ENCODE measurements around the gene CPLX1.

The CPLX1 gene

GRCh38 chr4:804804-805203 is 21.1 kb downstream of the CPLX1 start:
- H3K27ac Mint-ChIP-seq: no peak overlapping the region

GRCh38 chr4:803884-804283 is 22.0 kb downstream of the CPLX1 start:
- ATAC-seq: no peak
- Mint-ChIP-seq H3K27me3 (peaks cover 11% of the 10 kb centered on the region), H3K27ac (no peak overlapping the region), H3K4me3 (no peak overlapping the region), H3K9me3 (peaks cover 4% of the 10 kb centered on the region), H3K36me3 (ENCODE audit: low read depth) (no peaks in the 10 kb centered on the region), H3K4me1 (peaks cover 12% of the 10 kb centered on the region)
- no peak for DNase-seq

More at GRCh38 chr4:804804-805203, 21.1 kb downstream of the CPLX1 start:
- ATAC-seq: no peak
- Mint-ChIP-seq H3K9me3 (peaks cover 4% of the 10 kb centered on the region), H3K36me3 (ENCODE audit: low read depth) (no peaks in the 10 kb centered on the region), H3K27me3 (peaks cover 11% of the 10 kb centered on the region), H3K4me3 (no peak overlapping the region), H3K4me1 (peaks cover 3% of the 10 kb centered on the region)
- no peak for DNase-seq

- peaks cover 13% of the 10 kb centered on the region for H3K27me3 Mint-ChIP-seq
- no peak overlapping the region for H3K27ac Mint-ChIP-seq
- no peak for DNase-seq
- no peaks in the 10 kb centered on the region for H3K36me3 Mint-ChIP-seq (ENCODE audit: low read depth)
- H3K9me3 Mint-ChIP-seq: peaks cover 4% of the 10 kb centered on the region
- peaks cover 17% of the 10 kb centered on the region for H3K4me1 Mint-ChIP-seq
- no peak for ATAC-seq
- no peak overlapping the region for H3K4me3 Mint-ChIP-seq
Observed at GRCh38 chr4:801436-802124, 24.3 kb downstream of the CPLX1 start.

GRCh38 chr4:797066-797465 is 28.9 kb downstream of the CPLX1 start:
- Mint-ChIP-seq H3K27ac (no peak overlapping the region), H3K36me3 (ENCODE audit: low read depth) (no peaks in the 10 kb centered on the region), H3K4me3 (no peak overlapping the region), H3K4me1 (peaks cover 30% of the 10 kb centered on the region), H3K27me3 (peaks cover 39% of the 10 kb centered on the region), H3K9me3 (no peaks in the 10 kb centered on the region)
- DNase-seq (no peak), ATAC-seq (no peak)

GRCh38 chr4:796206-796605 is 29.7 kb downstream of the CPLX1 start:
- ATAC-seq: no peak
- no peak for DNase-seq
- H3K4me1 Mint-ChIP-seq: peaks cover 30% of the 10 kb centered on the region
- no peaks in the 10 kb centered on the region for H3K36me3 Mint-ChIP-seq (ENCODE audit: low read depth)
- H3K9me3 Mint-ChIP-seq: no peaks in the 10 kb centered on the region
- H3K27me3 Mint-ChIP-seq: peaks cover 39% of the 10 kb centered on the region
- no peak overlapping the region for H3K27ac Mint-ChIP-seq
- no peak overlapping the region for H3K4me3 Mint-ChIP-seq

- Mint-ChIP-seq H3K36me3 (ENCODE audit: low read depth) (no peaks in the 10 kb centered on the region), H3K4me3 (no peak overlapping the region), H3K27me3 (peaks cover 41% of the 10 kb centered on the region), H3K9me3 (no peaks in the 10 kb centered on the region), H3K4me1 (peaks cover 30% of the 10 kb centered on the region), H3K27ac (no peak overlapping the region)
- ATAC-seq (no peak), DNase-seq (no peak)
Observed at GRCh38 chr4:795726-796119, 30.2 kb downstream of the CPLX1 start.

- peaks cover 30% of the 10 kb centered on the region for H3K4me1 Mint-ChIP-seq
- H3K36me3 Mint-ChIP-seq (ENCODE audit: low read depth): no peaks in the 10 kb centered on the region
- no peaks in the 10 kb centered on the region for H3K9me3 Mint-ChIP-seq
- peak overlapping the region; percentile 40 for H3K4me3 Mint-ChIP-seq
- peaks cover 44% of the 10 kb centered on the region for H3K27me3 Mint-ChIP-seq
- no peak overlapping the region for H3K27ac Mint-ChIP-seq
- ATAC-seq: no peak
- no peak for DNase-seq
Observed at GRCh38 chr4:794900-795725, 30.8 kb downstream of the CPLX1 start.

GRCh38 chr4:793941-794621 is 31.8 kb downstream of the CPLX1 start:
- peaks cover 21% of the 10 kb centered on the region for H3K4me1 Mint-ChIP-seq
- DNase-seq: no peak
- ATAC-seq: no peak
- no peak overlapping the region for H3K27ac Mint-ChIP-seq
- H3K9me3 Mint-ChIP-seq: no peaks in the 10 kb centered on the region
- H3K36me3 Mint-ChIP-seq (ENCODE audit: low read depth): no peaks in the 10 kb centered on the region
- H3K27me3 Mint-ChIP-seq: peaks cover 44% of the 10 kb centered on the region
- H3K4me3 Mint-ChIP-seq: no peak overlapping the region

GRCh38 chr4:793093-793861 is 32.7 kb downstream of the CPLX1 start:
- H3K9me3 Mint-ChIP-seq: no peaks in the 10 kb centered on the region
- no peaks in the 10 kb centered on the region for H3K36me3 Mint-ChIP-seq (ENCODE audit: low read depth)
- DNase-seq (no peak), ATAC-seq (no peak)
- H3K4me1 Mint-ChIP-seq: peaks cover 14% of the 10 kb centered on the region
- peak overlapping the region; percentile 46 for H3K4me3 Mint-ChIP-seq
- H3K27me3 Mint-ChIP-seq: peaks cover 46% of the 10 kb centered on the region
- H3K27ac Mint-ChIP-seq: peak overlapping the region; percentile 46

GRCh38 chr4:792626-793092 is 33.3 kb downstream of the CPLX1 start:
- no peak for DNase-seq
- no peak for ATAC-seq
- Mint-ChIP-seq H3K4me3 (peak overlapping the region; percentile 46), H3K4me1 (peaks cover 13% of the 10 kb centered on the region), H3K36me3 (ENCODE audit: low read depth) (no peaks in the 10 kb centered on the region), H3K27me3 (peaks cover 46% of the 10 kb centered on the region), H3K9me3 (no peaks in the 10 kb centered on the region), H3K27ac (peak overlapping the region; percentile 46)

GRCh38 chr4:791898-792625 is 33.9 kb downstream of the CPLX1 start:
- Mint-ChIP-seq H3K36me3 (ENCODE audit: low read depth) (no peaks in the 10 kb centered on the region), H3K4me1 (peaks cover 16% of the 10 kb centered on the region), H3K4me3 (peak overlapping the region; percentile 46), H3K27ac (no peak overlapping the region), H3K27me3 (peaks cover 49% of the 10 kb centered on the region), H3K9me3 (no peaks in the 10 kb centered on the region)
- peak; percentile 47 for DNase-seq
- ATAC-seq: peak; percentile 41

GRCh38 chr4:791252-791897 is 34.6 kb downstream of the CPLX1 start:
- no peak overlapping the region for H3K27ac Mint-ChIP-seq
- DNase-seq (no peak), ATAC-seq (no peak)
- H3K4me1 Mint-ChIP-seq: peaks cover 16% of the 10 kb centered on the region
- H3K9me3 Mint-ChIP-seq: no peaks in the 10 kb centered on the region
- no peaks in the 10 kb centered on the region for H3K36me3 Mint-ChIP-seq (ENCODE audit: low read depth)
- H3K4me3 Mint-ChIP-seq: no peak overlapping the region
- peaks cover 43% of the 10 kb centered on the region for H3K27me3 Mint-ChIP-seq

- no peak for ATAC-seq
- Mint-ChIP-seq H3K27me3 (peaks cover 40% of the 10 kb centered on the region), H3K36me3 (ENCODE audit: low read depth) (no peaks in the 10 kb centered on the region), H3K4me3 (no peak overlapping the region), H3K9me3 (no peaks in the 10 kb centered on the region), H3K27ac (no peak overlapping the region), H3K4me1 (peaks cover 16% of the 10 kb centered on the region)
- no peak for DNase-seq
Observed at GRCh38 chr4:790466-790820, 35.5 kb downstream of the CPLX1 start.

Measured in activated naive CD8-positive, alpha-beta T cell treated with anti-CD3 and anti-CD28 coated beads, Interleukin-2, amount 50 U/mL, for 24 hours (primary cell).